K562 (cell line): Measurements from ENCODE around the gene FMNL1. TPM values are rescaled to one million over a fixed set of nuclear protein-coding genes. Genes with fewer than 3 reads are reported as not detected.

Source experiments
- ATAC-seq: fragments of 200-7000 bp; cut with Tn5 transposase; 3 replicates; pipeline ENCODE4 v1.9.1; 2020; ENCODE audit warnings: moderate library complexity
- BruUV-seq: library from RNA; stranded (reverse); fragments of 400-500 nt; replicated peaks from 2 replicates; lab custom pipeline; 2021; lab: Mats Ljungman, UMichigan
- CTCF ChIA-PET: fragments of 300-600 bp; formaldehyde crosslinking; extraction: SDS; loops from one replicate; lab custom pipeline; 2021; ENCODE audit warnings: low intra/inter-chr PET ratio; lab: Yijun Ruan, JAX
- POLR2A ChIA-PET: fragments of 300-600, 350-650 bp; sonication (Branson Sonifier 250); formaldehyde crosslinking; extraction: SDS; loops from one replicate; lab custom pipeline; 2021; ENCODE audit warnings: antibody characterized with exemption, inconsistent platforms; lab: Yijun Ruan, JAX
- DNase-seq, 4 experiments: peaks; one replicate each; pipeline versions ENCODE4 v3.0.0 to v3.0.0-alpha.2; 2011 to 2018; ENCODE audit warnings: low spot score in 3 of 4, mixed read lengths in 3 of 4; ENCODE audit errors: extremely low read depth in 1 of 4
- FAIRE-seq: peaks from 2 replicates; lab custom pipeline; 2011; peaks lifted over from hg19 to GRCh38; lab: Jason Lieb, UNC
- H2AFZ ChIP-seq: 2 replicates; pipeline ENCODE4 v1.6.0; 2011; ENCODE audit warnings: low read depth, low read length, control low read depth, inconsistent platforms
- H3K27ac ChIP-seq: fragments of 200-600 bp; 3 replicates; pipeline ENCODE4 v1.8.0; 2011; ENCODE audit warnings: low read depth, mild to moderate bottlenecking, control low read depth, inconsistent platforms, low read length, moderate library complexity, mixed read lengths; ENCODE audit errors: extremely low read depth
- H3K27me3 ChIP-seq, 2 experiments: fragments of 300-600 bp in 1 of 2; 2 replicates in 1 of 2; 3 replicates in 1 of 2; pipeline versions ENCODE4 v1.6.0 to v1.8.0; 2011; ENCODE audit warnings: inconsistent platforms in 2 of 2, low read length in 2 of 2, mild to moderate bottlenecking in 1 of 2, mixed read lengths in 1 of 2, moderate library complexity in 1 of 2; ENCODE audit not compliant: control insufficient read depth in 2 of 2, insufficient read depth in 2 of 2
- H3K36me3 ChIP-seq: fragments of 300-600 bp; 3 replicates; pipeline ENCODE4 v1.8.0; 2011; ENCODE audit warnings: mild to moderate bottlenecking, low read length, inconsistent platforms; ENCODE audit not compliant: control insufficient read depth, insufficient read depth
- H3K4me1 ChIP-seq, 2 experiments: fragments of 200-600 bp in 1 of 2; replicated peaks in 1 of 2; 2 replicates in 1 of 2; 3 replicates in 1 of 2; pipeline versions ENCODE4 v1.5.1 to v1.8.0; 2011; ENCODE audit warnings: inconsistent platforms in 2 of 2, low read length in 2 of 2, mild to moderate bottlenecking in 1 of 2, mixed read lengths in 1 of 2, moderate library complexity in 1 of 2; ENCODE audit not compliant: control insufficient read depth in 2 of 2, insufficient read depth in 2 of 2
- H3K4me2 ChIP-seq: 2 replicates; pipeline ENCODE4 v1.6.1; 2011; ENCODE audit warnings: low read length, control low read depth, inconsistent platforms, mixed read lengths; ENCODE audit not compliant: insufficient read depth
- H3K4me3 ChIP-seq: fragments of 200-600 bp; sonication (generic), shearing (Covaris generic); 2 replicates; pipeline ENCODE4 v1.5.1; 2016; ENCODE audit warnings: control low read depth, inconsistent platforms
- H3K79me2 ChIP-seq: fragments of 200-600 bp; 3 replicates; pipeline ENCODE4 v1.8.0; 2011; ENCODE audit warnings: low read length, inconsistent platforms; ENCODE audit not compliant: control insufficient read depth, insufficient read depth
- H3K9ac ChIP-seq, 2 experiments: 2 replicates each; pipeline versions ENCODE4 v1.6.0 to v1.6.1; 2011; ENCODE audit warnings: low read depth in 2 of 2, low read length in 2 of 2, control low read depth in 1 of 2, inconsistent platforms in 1 of 2, mild to moderate bottlenecking in 1 of 2, mixed read lengths in 1 of 2; ENCODE audit not compliant: insufficient read depth in 1 of 2
- H3K9me1 ChIP-seq: one replicate; pipeline ENCODE4 v1.6.0; 2011; ENCODE audit warnings: inconsistent platforms, mild to moderate bottlenecking, low read length, moderate library complexity; ENCODE audit not compliant: control insufficient read depth, insufficient read depth
- H3K9me3 ChIP-seq: replicated peaks from 2 replicates; pipeline ENCODE4 v1.5.1; 2011; ENCODE audit warnings: low read depth, low read length, inconsistent platforms; ENCODE audit not compliant: control insufficient read depth, insufficient read depth
- H4K20me1 ChIP-seq: replicated peaks from 2 replicates; pipeline ENCODE4 v1.6.1; 2011; ENCODE audit warnings: low read length, inconsistent platforms, mixed read lengths; ENCODE audit not compliant: control insufficient read depth, insufficient read depth
- CSDE1 ChIP-seq, 2 experiments: fragments of 450-650 bp; IDR thresholded peaks; 2 replicates each; pipeline ENCODE4 v1.6.1; 2016; ENCODE audit warnings: mild to moderate bottlenecking in 1 of 2
- HES1 ChIP-seq: fragments of 450-650 bp; IDR thresholded peaks from 2 replicates; pipeline ENCODE4 v1.6.1; 2016; ENCODE audit warnings: low read depth, mild to moderate bottlenecking, moderate library complexity
- HMGN3 ChIP-seq: IDR thresholded peaks from 2 replicates; pipeline ENCODE4 v1.6.1; 2011; ENCODE audit warnings: borderline replicate concordance, low read depth, mild to moderate bottlenecking, mixed read lengths, low read length; ENCODE audit not compliant: insufficient read length; ENCODE audit errors: extremely low read depth
- HNRNPK ChIP-seq: fragments of 200-400 bp; formaldehyde crosslinking; IDR thresholded peaks from one replicate; pipeline ENCODE4 v1.6.1; 2018; ENCODE audit warnings: mild to moderate bottlenecking, low read depth, low read length; ENCODE audit not compliant: poor library complexity, severe bottlenecking
- MNT ChIP-seq, 2 experiments: fragments of 450-650 bp; conservative IDR thresholded peaks; 2 replicates each; pipeline ENCODE4 v1.6.1; 2017; ENCODE audit warnings: mild to moderate bottlenecking in 2 of 2, moderate library complexity in 2 of 2
- MTA1 ChIP-seq: fragments of 450-650 bp; IDR thresholded peaks from 2 replicates; pipeline ENCODE4 v1.6.1; 2017; ENCODE audit warnings: borderline replicate concordance
- NCOR1 ChIP-seq: fragments of 450-650 bp; IDR thresholded peaks from 2 replicates; pipeline ENCODE4 v1.6.1; 2016; ENCODE audit warnings: mild to moderate bottlenecking, moderate library complexity
- NFE2L1 ChIP-seq: fragments of 450-650 bp; IDR thresholded peaks from 2 replicates; pipeline ENCODE4 v1.6.1; 2016; ENCODE audit warnings: missing genetic modification characterization, low read depth, mild to moderate bottlenecking, missing compliant biosample characterization, moderate library complexity, borderline replicate concordance
- NR2C2 ChIP-seq, 2 experiments: fragments of 200-800 bp in 1 of 2; sonication (Bioruptor generic) in 1 of 2; sonication (generic) in 1 of 2; formaldehyde crosslinking in 1 of 2; IDR thresholded peaks; 2 replicates each; pipeline versions ENCODE4 v1.6.1 to v1.8.0; 2016 to 2022; ENCODE audit warnings: mild to moderate bottlenecking in 1 of 2, missing compliant biosample characterization in 1 of 2, missing genetic modification characterization in 1 of 2, missing genetic modification reagents in 1 of 2
- PHB2 ChIP-seq: fragments of 450-650 bp; IDR thresholded peaks from 2 replicates; pipeline ENCODE4 v1.6.1; 2017; ENCODE audit warnings: low read depth
- PHF21A ChIP-seq: fragments of 450-650 bp; IDR thresholded peaks from 2 replicates; pipeline ENCODE4 v1.6.1; 2017; ENCODE audit warnings: low read depth, borderline replicate concordance
- POLR2A ChIP-seq: fragments of 450-650 bp; conservative IDR thresholded peaks from 2 replicates; pipeline ENCODE4 v1.6.1; 2016
- RBM14 ChIP-seq: fragments of 200-400 bp; formaldehyde crosslinking; IDR thresholded peaks from 2 replicates; pipeline ENCODE4 v1.6.1; 2018; ENCODE audit warnings: low read depth, mild to moderate bottlenecking, low read length, moderate library complexity, borderline replicate concordance; ENCODE audit not compliant: insufficient read depth
- TBP ChIP-seq: optimal IDR thresholded peaks from 2 replicates; pipeline ENCODE3; 2011; ENCODE audit warnings: low read depth, low read length, improper control_type of control experiment
- XRCC5 ChIP-seq: fragments of 200-400 bp; formaldehyde crosslinking; IDR thresholded peaks from 2 replicates; pipeline ENCODE4 v1.6.1; 2017; ENCODE audit warnings: low read depth, mild to moderate bottlenecking, low read length
- ZNF174 ChIP-seq: fragments of 250-450 bp; sonication (Bioruptor Pico); IDR thresholded peaks from 2 replicates; pipeline ENCODE4 v1.4.0; 2020; ENCODE audit warnings: mild to moderate bottlenecking
- ZNF253 ChIP-seq: fragments of 250-450 bp; sonication (Bioruptor Pico); conservative IDR thresholded peaks from 2 replicates; pipeline ENCODE4 v1.6.1; 2021; ENCODE audit warnings: mild to moderate bottlenecking
- ZNF639 ChIP-seq, 2 experiments: fragments of 200-800 bp in 1 of 2; sonication (Bioruptor generic) in 1 of 2; sonication (generic) in 1 of 2; formaldehyde crosslinking in 1 of 2; IDR thresholded peaks in 1 of 2; conservative IDR thresholded peaks in 1 of 2; 2 replicates each; pipeline versions ENCODE4 v1.5.0 to v1.6.1; 2016 to 2020; ENCODE audit warnings: missing compliant biosample characterization in 1 of 2, missing genetic modification characterization in 1 of 2, missing genetic modification reagents in 1 of 2
- WGBS: fragments of 100-300 bp; shearing (Covaris generic); methylation state at CpG from one replicate; pipeline ENCODE4 v1.1.6; 2016; ENCODE audit warnings: low coverage, mixed read lengths; ENCODE audit not compliant: insufficient coverage; ENCODE audit errors: missing lambda C conversion rate; 5-methylcytosine and 5-hydroxymethylcytosine counted together
- in situ Hi-C: fragments of 300-500 bp; cut with MboI; formaldehyde crosslinking; loops from 4 replicates; pipeline ENCODE4 v1.15.0; 2018; ENCODE audit warnings: inconsistent platforms, mixed read lengths
- intact Hi-C: fragments of 100-400 bp; cut with micrococcal nuclease; formaldehyde crosslinking; loops from 2 replicates; pipeline ENCODE4 v1.14.2; 2022
- polyA plus RNA-seq, 8 experiments: library from polyadenylated mRNA; depleted of rRNA in 4 of 8; stranded (reverse) in 5 of 8; unstranded in 3 of 8; fragments of >200 nt; fragmentation: Nextera tagmentation in 2 of 8; fragmentation: Illumina TruSeq in 1 of 8; extraction: Ambion mirVana in 2 of 8; extraction: Trizol in 1 of 8; gene quantifications; 2 replicates each; pipeline versions ENCODE4 v1.2.1 to v1.2.3, GENCODE V29; 2011 to 2014; ENCODE audit warnings: inconsistent platforms in 1 of 8, missing spikeins in 1 of 8
- total RNA-seq, 7 experiments: library from RNA; depleted of rRNA in 6 of 7; stranded (reverse); fragments of >200 nt in 6 of 7; fragmentation: Illumina TruSeq in 2 of 7; extraction: Trizol in 2 of 7; gene quantifications; 2 replicates each; pipeline versions ENCODE4 v1.2.1 to v1.2.3, GENCODE V29; 2011 to 2021; ENCODE audit warnings: low replicate concordance in 1 of 7

FMNL1 gene
- total and polyA plus RNA-seq, 9 of the 15 experiments (the other 6 are each of a cell fraction or from before 2014, with no cell fraction given) = 0.70 to 36.6 (median 7.7) TPM

- BruUV-seq = no TSS peak
- peaks cover 26% of the 10 kb centered on the region for H3K79me2 ChIP-seq
- H3K9me3 ChIP-seq = no peaks in the 10 kb centered on the region; the same call in 1 of the 2 replicates
- no peaks in the 10 kb centered on the region for H4K20me1 ChIP-seq
- peak overlapping the region; percentile 81 for H2AFZ ChIP-seq
- ChIA-PET POLR2A (interaction anchor here (0.6 to 1.6 kb wide), 10 partner anchors 10 to 331 kb away, joined by 3 to 10 read pairs (median 4); partner anchors contain the start of gene HEXIM1), CTCF (no interaction called here)
- H3K4me1 ChIP-seq = peaks cover 33 to 65% of the 10 kb centered on the region in 2 experiments
- intact Hi-C loops = no loop called here
- FAIRE-seq (peak; percentile 81), ATAC-seq (peak; percentile 94), DNase-seq (peak; percentile 97 to 99 (median 98))
- H3K36me3 ChIP-seq = peaks cover 49% of the 10 kb centered on the region; the same call in 2 of the 3 replicates
- H3K9ac ChIP-seq = peak overlapping the region; percentile 73 to 95
- no peaks in the 10 kb centered on the region for H3K9me1 ChIP-seq
- H3K27me3 ChIP-seq = no peaks in the 10 kb centered on the region
- peak overlapping the region; percentile 78 for H3K4me3 ChIP-seq
- H3K27ac ChIP-seq = peak overlapping the region; percentile 78
- H3K4me2 ChIP-seq = peak overlapping the region; percentile 81
- WGBS = 1% methylated on average over 23 of the region's 61 CpGs
- in situ Hi-C loops = no loop called here
- TF ChIP-seq HMGN3 = peak; percentile 57
- peak; percentile 33; the same call in 1 of the 2 replicates for TF ChIP-seq HES1
- TF ChIP-seq MNT (conservative IDR thresholded peaks at IDR 0.05) = peak; percentile 67 to 81; a peak in 3 of 4 replicates
- no peak for TF ChIP-seq PHB2
- TF ChIP-seq RBM14 = no peak
- TF ChIP-seq HNRNPK = no peak
- no peak for TF ChIP-seq NR2C2 (CRISPR knock-in tag; IDR thresholded peaks at IDR 0.05)
- TF ChIP-seq NR2C2 (tag; IDR thresholded peaks at IDR 0.05) = peak; percentile 72; the same call in 1 of the 2 replicates
- TF ChIP-seq NCOR1 = peak; percentile 35
- peak; percentile 90 for TF ChIP-seq POLR2A
- no peak for TF ChIP-seq TBP
- no peak for TF ChIP-seq XRCC5
- TF ChIP-seq PHF21A = 0 out of 2 replicates have a peak, but pooled peaks have one; percentile 15
- no peak for TF ChIP-seq MTA1
- no peak for TF ChIP-seq ZNF253 (CRISPR knock-in tag)
- peak in 1 of 2 experiments; percentile 77; a peak in 2 of 4 replicates for TF ChIP-seq ZNF639 (CRISPR knock-in tag; conservative IDR thresholded peaks at IDR 0.05 in 1 of 2, IDR thresholded peaks at IDR 0.05 in 1 of 2)
- no peak for TF ChIP-seq NFE2L1 (tag)
- TF ChIP-seq ZNF174 (CRISPR knock-in tag) = no peak
- no peak; a peak in 1 of 4 replicates for TF ChIP-seq CSDE1 (IDR thresholded peaks at IDR 0.05)
Observed at GRCh38 chr17:45247429-45248131, 25.9 kb downstream of the FMNL1 start.
